A673 (cell line): Measurements from ENCODE around the gene FKBP5. TPM values are rescaled to one million over a fixed set of nuclear protein-coding genes. Genes with fewer than 3 reads are reported as not detected.

Experiments used
- BruUV-seq: library from RNA; stranded (reverse); fragments of 400-500 nt; replicated peaks from 2 replicates; lab custom pipeline; 2021; lab: Mats Ljungman, UMichigan
- CTCF ChIA-PET: fragments of 300-600 bp; sonication (Branson Sonifier 250); formaldehyde crosslinking; loops from one replicate; lab custom pipeline; 2022; ENCODE audit warnings: antibody characterized with exemption; lab: Charles Lee
- POLR2A ChIA-PET: fragments of 300-600 bp; sonication (Branson Sonifier 250); formaldehyde crosslinking; loops from one replicate; lab custom pipeline; 2022; ENCODE audit warnings: antibody characterized with exemption; ENCODE audit not compliant: low non-redundant PET; lab: Charles Lee
- DNase-seq: peaks from one replicate; pipeline ENCODE4 v3.0.0-alpha.2; 2015; ENCODE audit warnings: low spot score
- H3K27ac ChIP-seq: fragments of 200-600 bp; sonication (generic); 2 replicates; pipeline ENCODE4 v1.5.1; 2016; ENCODE audit warnings: mixed run types, low read depth, mild to moderate bottlenecking, mixed read lengths, antibody characterized with exemption, low read length; ENCODE audit not compliant: poor library complexity, severe bottlenecking
- H3K27me3 ChIP-seq: fragments of 200-600 bp; sonication (generic); replicated peaks from 2 replicates; pipeline ENCODE4 v1.6.1; 2017; ENCODE audit warnings: mixed run types, low read depth, mild to moderate bottlenecking, mixed read lengths, antibody characterized with exemption, low read length; ENCODE audit not compliant: insufficient read depth, poor library complexity
- H3K36me3 ChIP-seq: fragments of 200-600 bp; sonication (generic); 2 replicates; pipeline ENCODE4 v1.6.1; 2016; ENCODE audit warnings: mixed run types, mild to moderate bottlenecking, mixed read lengths, antibody characterized with exemption, low read length; ENCODE audit not compliant: insufficient read depth, poor library complexity, severe bottlenecking
- H3K4me1 ChIP-seq: fragments of 200-600 bp; sonication (generic); 2 replicates; pipeline ENCODE4 v1.6.1; 2017; ENCODE audit warnings: mixed run types, mild to moderate bottlenecking, mixed read lengths, antibody characterized with exemption, low read length; ENCODE audit not compliant: insufficient read depth, poor library complexity, severe bottlenecking
- H3K4me3 ChIP-seq: fragments of 200-600 bp; sonication (generic); 2 replicates; pipeline ENCODE4 v1.5.1; 2016; ENCODE audit warnings: low read depth, mixed run types, mild to moderate bottlenecking, mixed read lengths, low read length; ENCODE audit not compliant: poor library complexity, severe bottlenecking
- H3K9me3 ChIP-seq: fragments of 200-600 bp; sonication (generic); 2 replicates; pipeline ENCODE4 v1.6.1; 2016; ENCODE audit warnings: mixed run types, low read depth, mild to moderate bottlenecking, mixed read lengths, antibody characterized with exemption, low read length; ENCODE audit not compliant: poor library complexity, severe bottlenecking
- EZH2 ChIP-seq: fragments of 200-600 bp; sonication (generic); IDR thresholded peaks from 2 replicates; pipeline ENCODE4 v1.6.1; 2017; ENCODE audit warnings: borderline replicate concordance, low read depth, mild to moderate bottlenecking, mixed read lengths, antibody characterized with exemption, low read length; ENCODE audit not compliant: poor library complexity, severe bottlenecking
- intact Hi-C: fragments of 100-400 bp; cut with micrococcal nuclease; formaldehyde crosslinking; loops from one replicate; pipeline ENCODE4 v1.10.0; 2022; ENCODE audit not compliant: unreplicated experiment
- total RNA-seq: library from RNA; stranded (reverse); gene quantifications from 2 replicates; pipeline ENCODE4 v1.2.3, GENCODE V29; 2021
- TF ChIP-seq, protein P1 (sequence below): fragments of 300-800, 200-600 bp; sonication (generic); conservative IDR thresholded peaks from 2 replicates; pipeline ENCODE4 v1.5.1; 2017; ENCODE audit warnings: low read depth, mild to moderate bottlenecking, antibody characterized with exemption, low read length, moderate library complexity, mixed read lengths

FKBP5 gene
- total RNA-seq, 1 experiment from 2014 or later, result 20.4 TPM

DNA sequence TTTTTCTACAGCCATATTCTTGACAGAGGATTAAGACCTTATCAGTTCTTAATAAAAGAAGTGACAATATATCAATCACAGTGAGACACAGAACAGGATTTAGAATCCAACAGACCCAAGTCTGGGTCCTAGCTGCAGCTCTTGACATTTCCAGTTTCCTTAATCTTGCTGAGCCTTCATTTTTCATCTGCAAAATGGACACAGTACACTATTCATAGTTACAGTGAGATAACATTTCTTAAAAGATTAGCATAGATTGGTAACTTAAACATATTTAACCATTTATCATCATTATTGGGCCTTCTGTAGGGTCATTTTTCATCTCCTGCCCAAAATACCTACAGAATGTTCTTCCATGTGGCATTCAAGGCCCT is 45.6 kb downstream of the FKBP5 start:
- Histone ChIP-seq H3K36me3 (peaks cover 5% of the 10 kb centered on the region), H3K27ac (no peak overlapping the region), H3K9me3 (no peaks in the 10 kb centered on the region), H3K27me3 (no peaks in the 10 kb centered on the region), H3K4me3 (no peak overlapping the region), H3K4me1 (no peaks in the 10 kb centered on the region)
- no TSS peak for BruUV-seq
- TF ChIP-seq, protein P1, sequence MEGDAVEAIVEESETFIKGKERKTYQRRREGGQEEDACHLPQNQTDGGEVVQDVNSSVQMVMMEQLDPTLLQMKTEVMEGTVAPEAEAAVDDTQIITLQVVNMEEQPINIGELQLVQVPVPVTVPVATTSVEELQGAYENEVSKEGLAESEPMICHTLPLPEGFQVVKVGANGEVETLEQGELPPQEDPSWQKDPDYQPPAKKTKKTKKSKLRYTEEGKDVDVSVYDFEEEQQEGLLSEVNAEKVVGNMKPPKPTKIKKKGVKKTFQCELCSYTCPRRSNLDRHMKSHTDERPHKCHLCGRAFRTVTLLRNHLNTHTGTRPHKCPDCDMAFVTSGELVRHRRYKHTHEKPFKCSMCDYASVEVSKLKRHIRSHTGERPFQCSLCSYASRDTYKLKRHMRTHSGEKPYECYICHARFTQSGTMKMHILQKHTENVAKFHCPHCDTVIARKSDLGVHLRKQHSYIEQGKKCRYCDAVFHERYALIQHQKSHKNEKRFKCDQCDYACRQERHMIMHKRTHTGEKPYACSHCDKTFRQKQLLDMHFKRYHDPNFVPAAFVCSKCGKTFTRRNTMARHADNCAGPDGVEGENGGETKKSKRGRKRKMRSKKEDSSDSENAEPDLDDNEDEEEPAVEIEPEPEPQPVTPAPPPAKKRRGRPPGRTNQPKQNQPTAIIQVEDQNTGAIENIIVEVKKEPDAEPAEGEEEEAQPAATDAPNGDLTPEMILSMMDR, result no peak
- no peak for TF ChIP-seq EZH2
- DNase-seq, result no peak
- intact Hi-C loops, result no loop called here
- ChIA-PET CTCF (no interaction called here), POLR2A (no interaction called here)

DNA sequence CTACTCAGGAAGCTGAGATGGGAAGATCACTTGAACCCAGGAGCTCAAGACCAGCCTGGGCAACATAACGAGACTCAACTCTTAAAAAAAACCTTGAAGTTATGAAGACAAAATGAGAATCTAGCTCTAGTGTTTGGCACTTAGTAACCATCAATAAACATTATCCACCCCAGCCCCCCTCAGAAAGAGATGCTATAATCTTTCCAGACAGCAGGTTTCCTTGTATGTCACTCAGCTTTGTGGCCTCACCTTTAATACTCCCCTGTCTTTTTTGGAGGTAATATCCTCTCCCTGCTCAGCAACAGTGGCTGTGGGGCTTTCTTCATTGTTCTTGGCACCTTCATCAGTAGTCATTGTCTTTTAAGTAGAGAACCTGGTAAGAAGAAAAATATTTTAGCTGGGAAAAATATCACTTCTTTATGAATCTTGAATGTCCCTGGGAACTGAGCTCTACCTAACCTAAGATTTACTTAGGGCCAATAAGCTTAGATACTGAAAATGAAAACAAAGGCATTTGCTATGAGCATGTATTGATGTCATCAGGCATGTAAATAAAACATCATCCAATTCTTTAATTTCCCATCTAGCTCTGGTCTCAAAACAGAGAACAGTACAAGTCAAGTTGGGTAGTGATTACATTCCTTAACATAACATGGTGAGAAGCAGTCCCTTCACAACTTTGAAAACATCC is 46.1 kb downstream of the FKBP5 start:
- H3K4me1 ChIP-seq, result no peaks in the 10 kb centered on the region
- H3K36me3 ChIP-seq, result peaks cover 5% of the 10 kb centered on the region
- no peaks in the 10 kb centered on the region for H3K9me3 ChIP-seq
- no peak overlapping the region for H3K27ac ChIP-seq
- POLR2A ChIA-PET, result no interaction called here
- no peak overlapping the region for H3K4me3 ChIP-seq
- intact Hi-C loops, result no loop called here
- TF ChIP-seq, protein P1, result no peak
- TF ChIP-seq EZH2, result no peak
- CTCF ChIA-PET, result no interaction called here
- H3K27me3 ChIP-seq, result no peaks in the 10 kb centered on the region
- DNase-seq, result no peak
- BruUV-seq, result no TSS peak

DNA sequence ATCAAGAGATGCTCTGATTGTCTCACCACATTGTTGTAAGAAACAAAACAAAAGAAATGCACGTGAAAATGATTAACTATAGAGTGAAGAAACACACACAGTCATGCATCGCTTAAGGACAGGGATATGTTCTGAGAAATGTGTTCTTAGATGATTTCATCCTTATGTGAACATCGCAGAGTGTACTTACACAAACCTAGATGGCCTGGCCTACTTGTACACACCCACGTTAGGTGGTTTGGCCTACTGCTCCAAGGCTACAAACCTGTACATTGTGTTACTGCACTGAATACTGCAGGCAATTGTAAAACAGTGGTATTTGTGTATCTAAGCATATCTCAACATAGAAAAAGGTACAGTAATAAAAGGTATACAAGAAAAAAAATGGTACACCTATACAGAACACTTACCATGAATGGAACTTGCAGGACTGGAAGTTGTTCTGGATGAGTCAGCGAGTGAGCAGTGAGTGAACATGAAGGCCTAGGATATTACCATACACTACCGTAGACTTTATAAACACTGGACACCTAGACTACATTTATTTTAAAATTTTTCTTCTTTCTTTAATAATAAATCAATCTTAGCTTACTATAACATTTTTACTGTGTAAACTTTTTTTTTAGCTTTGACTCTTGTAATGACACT is 48.6 kb downstream of the FKBP5 start:
- Histone ChIP-seq H3K27me3 (no peaks in the 10 kb centered on the region), H3K27ac (no peak overlapping the region), H3K4me3 (no peak overlapping the region), H3K36me3 (peaks cover 5% of the 10 kb centered on the region), H3K4me1 (no peaks in the 10 kb centered on the region), H3K9me3 (no peaks in the 10 kb centered on the region)
- BruUV-seq, result no TSS peak
- DNase-seq, result no peak
- ChIA-PET CTCF (no interaction called here), POLR2A (no interaction called here)
- intact Hi-C loops, result no loop called here
- no peak for TF ChIP-seq EZH2
- TF ChIP-seq, protein P1, result no peak
